ENCODE results near the gene FGF5. TPM values are rescaled to one million over a fixed set of nuclear protein-coding genes. Genes with fewer than 3 reads are reported as not detected.
"Not testable (repeated sequence)": the region's sequence is repeated elsewhere in the genome, so short reads cannot be mapped to it uniquely, and the experiment has no call there.

Gene FGF5
- total and polyA plus RNA-seq, 5 donors, result not detected

- intact Hi-C loops (cut with DNase I), result no loop called here
- H3K4me3 ChIP-seq (ENCODE audit: low read length), result no peak overlapping the region
- H3K4me1 ChIP-seq (ENCODE audit: control insufficient read depth, insufficient read depth, low read length), result no peaks in the 10 kb centered on the region
- no peak for DNase-seq
- no peaks in the 10 kb centered on the region for H3K27me3 ChIP-seq (ENCODE audit: control insufficient read depth, insufficient read depth)
- no peaks in the 10 kb centered on the region for H3K9me3 ChIP-seq (ENCODE audit: control insufficient read depth, low read length)
- 72% methylated on average over 4 of the region's 4 CpGs for WGBS
- no peak for ATAC-seq
- H3K27ac ChIP-seq (ENCODE audit: low read length), result no peak overlapping the region
Measured at GRCh38 chr4:80233390-80233789, 33.1 kb upstream of the FGF5 start.

GRCh38 chr4:80235451-80235850 lies 31.0 kb upstream of the FGF5 start:
- H3K4me1 ChIP-seq (ENCODE audit: control insufficient read depth, insufficient read depth, low read length), result no peaks in the 10 kb centered on the region
- intact Hi-C loops (cut with DNase I), result no loop called here
- 94% methylated on average over 1 of the region's 1 CpG for WGBS
- H3K27me3 ChIP-seq (ENCODE audit: control insufficient read depth, insufficient read depth), result no peaks in the 10 kb centered on the region
- DNase-seq (no peak), ATAC-seq (no peak)
- no peak overlapping the region for H3K4me3 ChIP-seq (ENCODE audit: low read length)
- H3K27ac ChIP-seq (ENCODE audit: low read length), result no peak overlapping the region
- H3K9me3 ChIP-seq (ENCODE audit: control insufficient read depth, low read length), result no peaks in the 10 kb centered on the region

DNA sequence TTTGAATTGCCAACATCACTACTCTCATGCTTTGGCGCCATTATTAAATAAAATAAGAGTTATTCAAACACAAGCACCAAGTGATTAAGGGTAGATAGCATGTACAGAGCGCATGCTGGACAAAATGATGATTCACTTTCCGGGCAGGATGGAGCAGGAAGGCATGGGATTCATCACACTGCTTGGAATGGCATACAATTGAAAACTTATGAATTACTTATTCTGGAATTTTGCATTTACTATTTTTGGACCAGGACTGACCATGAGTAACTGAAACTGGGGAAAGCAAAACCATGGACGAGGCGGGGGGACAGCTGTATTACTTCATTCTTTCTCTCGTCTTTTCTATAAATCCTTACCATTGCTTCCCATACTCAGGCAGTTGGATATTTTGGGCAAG lies 28.5 kb upstream of the FGF5 start:
- Histone ChIP-seq H3K27ac (ENCODE audit: low read length) (no peak overlapping the region), H3K4me1 (ENCODE audit: control insufficient read depth, insufficient read depth, low read length) (no peaks in the 10 kb centered on the region), H3K27me3 (ENCODE audit: control insufficient read depth, insufficient read depth) (no peaks in the 10 kb centered on the region), H3K4me3 (ENCODE audit: low read length) (no peak overlapping the region), H3K9me3 (ENCODE audit: control insufficient read depth, low read length) (no peaks in the 10 kb centered on the region)
- WGBS, result 74% methylated on average over 6 of the region's 6 CpGs
- no peak for DNase-seq
- ATAC-seq, result no peak
- intact Hi-C loops (cut with DNase I), result no loop called here

DNA sequence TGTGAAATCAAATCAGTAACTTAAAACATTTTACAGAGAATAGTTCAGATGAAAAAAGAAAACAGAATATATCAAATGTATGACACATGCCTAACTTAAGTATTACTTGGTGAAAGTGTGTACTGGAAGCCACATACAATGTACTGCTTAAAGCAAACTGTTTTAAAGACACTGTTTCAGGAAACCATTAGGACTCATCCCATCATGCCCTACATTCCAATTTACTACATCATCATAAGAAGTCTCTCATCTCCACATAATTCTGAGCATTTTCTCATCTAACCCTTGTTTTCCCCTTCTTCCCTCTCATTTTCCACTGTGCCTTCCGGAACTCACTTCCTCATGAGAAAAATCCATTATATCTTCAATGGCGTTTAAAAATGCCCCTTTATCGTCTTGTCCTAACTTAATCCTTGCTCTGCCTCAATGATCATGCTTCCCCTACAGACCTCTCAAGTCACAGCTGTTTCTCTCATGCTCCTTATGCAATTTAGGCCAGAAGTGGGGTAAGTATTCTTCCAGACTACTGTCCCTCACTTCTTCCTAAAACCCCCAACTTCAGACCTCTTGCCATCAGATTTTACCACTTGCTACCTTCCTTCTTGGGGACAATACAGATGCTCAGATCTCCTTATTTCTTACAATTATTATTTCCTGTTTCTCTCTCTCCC lies 26.8 kb upstream of the FGF5 start:
- no peaks in the 10 kb centered on the region for H3K4me1 ChIP-seq (ENCODE audit: control insufficient read depth, insufficient read depth, low read length)
- no peak overlapping the region for H3K27ac ChIP-seq (ENCODE audit: low read length)
- H3K9me3 ChIP-seq (ENCODE audit: control insufficient read depth, low read length), result no peaks in the 10 kb centered on the region
- H3K27me3 ChIP-seq (ENCODE audit: control insufficient read depth, insufficient read depth), result no peaks in the 10 kb centered on the region
- 82% methylated on average over 3 of the region's 3 CpGs for WGBS
- no peak for ATAC-seq
- no peak overlapping the region for H3K4me3 ChIP-seq (ENCODE audit: low read length)
- intact Hi-C loops (cut with DNase I), result no loop called here
- DNase-seq, result no peak

DNA sequence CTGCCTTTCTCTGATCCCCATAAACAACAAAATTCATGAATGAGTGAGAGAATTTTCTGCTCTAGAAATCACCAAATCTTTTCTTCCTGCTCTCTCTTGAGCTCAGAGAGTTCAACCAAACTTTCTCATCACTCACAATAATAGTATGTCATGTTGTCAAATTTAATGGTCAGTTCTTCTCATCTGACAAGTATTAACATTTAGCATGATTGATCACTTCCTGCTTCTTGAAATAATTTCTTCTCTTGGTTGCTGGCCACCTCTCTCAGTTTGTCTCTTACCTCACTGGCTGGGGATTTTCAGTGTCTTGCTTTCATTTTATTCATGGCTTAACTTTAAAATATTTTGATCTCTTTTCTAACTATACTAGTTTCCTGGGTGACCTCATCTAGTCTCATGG lies 25.5 kb upstream of the FGF5 start:
- intact Hi-C loops (cut with DNase I), result no loop called here
- H3K4me3 ChIP-seq (ENCODE audit: low read length), result no peak overlapping the region
- H3K27ac ChIP-seq (ENCODE audit: low read length), result no peak overlapping the region
- no peaks in the 10 kb centered on the region for H3K4me1 ChIP-seq (ENCODE audit: control insufficient read depth, insufficient read depth, low read length)
- DNase-seq, result no peak
- H3K27me3 ChIP-seq (ENCODE audit: control insufficient read depth, insufficient read depth), result no peaks in the 10 kb centered on the region
- H3K9me3 ChIP-seq (ENCODE audit: control insufficient read depth, low read length), result no peaks in the 10 kb centered on the region
- ATAC-seq, result no peak

DNA sequence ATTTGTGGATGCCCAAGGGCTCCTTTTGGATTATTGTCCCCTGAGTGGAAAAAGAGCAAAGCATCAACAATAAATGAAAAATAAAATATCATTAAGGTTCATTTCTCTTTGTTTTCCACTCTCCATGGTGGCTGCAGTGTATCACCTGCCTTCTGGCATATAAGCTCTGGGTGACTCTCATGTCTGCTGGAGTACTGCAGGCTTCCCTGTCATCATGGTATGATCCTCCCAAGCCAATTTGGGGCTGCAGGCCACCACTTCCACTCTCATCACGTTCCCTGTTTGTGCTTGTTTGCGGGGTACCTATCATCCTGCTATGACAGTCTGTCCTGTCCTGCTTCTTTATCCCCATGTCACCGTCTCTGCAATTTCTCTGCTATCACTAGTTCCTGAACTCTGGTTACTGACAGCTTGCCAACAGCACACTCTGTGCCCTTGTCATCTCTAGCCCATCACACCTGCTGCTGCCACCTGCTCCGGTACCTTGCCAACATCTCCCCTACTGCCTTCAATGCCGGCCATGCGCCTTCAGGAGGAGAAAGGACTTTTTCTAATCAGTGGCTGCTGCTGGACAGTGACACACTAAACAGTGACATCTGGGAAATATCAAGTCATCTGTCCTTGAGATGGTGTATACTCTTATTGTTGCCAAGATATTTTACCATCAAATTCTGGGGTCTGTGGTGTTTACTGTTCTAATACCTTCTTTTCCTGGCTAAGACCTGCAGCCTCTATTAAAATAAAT lies 23.0 kb upstream of the FGF5 start:
- intact Hi-C loops (cut with DNase I), result no loop called here
- Histone ChIP-seq H3K4me3 (ENCODE audit: low read length) (no peak overlapping the region), H3K27ac (ENCODE audit: low read length) (no peak overlapping the region), H3K9me3 (ENCODE audit: control insufficient read depth, low read length) (no peaks in the 10 kb centered on the region), H3K4me1 (ENCODE audit: control insufficient read depth, insufficient read depth, low read length) (no peaks in the 10 kb centered on the region), H3K27me3 (ENCODE audit: control insufficient read depth, insufficient read depth) (no peaks in the 10 kb centered on the region)
- 38% methylated on average over 6 of the region's 6 CpGs for WGBS
- ATAC-seq (no peak), DNase-seq (no peak)

DNA sequence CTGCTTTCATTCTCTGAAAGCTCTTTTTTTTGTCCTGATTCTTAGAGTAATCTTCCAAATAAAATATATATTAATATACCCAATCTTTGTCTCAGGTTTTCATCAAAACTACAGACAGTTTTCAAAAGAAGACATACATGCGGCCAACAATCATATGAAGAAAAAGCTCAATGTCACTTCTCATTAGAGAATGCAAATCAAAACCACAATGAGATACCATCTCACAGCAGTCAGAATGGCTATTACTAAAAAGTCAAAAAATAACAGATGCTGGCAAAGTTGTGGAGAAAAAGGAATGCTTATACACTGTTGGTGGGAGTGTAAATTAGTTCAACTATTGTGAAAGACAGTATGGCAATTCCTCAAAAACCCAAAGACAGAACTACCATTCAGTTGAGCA lies 19.0 kb upstream of the FGF5 start:
- intact Hi-C loops (cut with DNase I); H3K4me1 ChIP-seq (ENCODE audit: control insufficient read depth, insufficient read depth, low read length); ATAC-seq; H3K27ac ChIP-seq (ENCODE audit: low read length); H3K27me3 ChIP-seq (ENCODE audit: control insufficient read depth, insufficient read depth); H3K4me3 ChIP-seq (ENCODE audit: low read length); DNase-seq; H3K9me3 ChIP-seq (ENCODE audit: control insufficient read depth, low read length): not testable (repeated sequence)
- 97% methylated on average over 1 of the region's 1 CpG for whole genome bisulfite sequencing

DNA sequence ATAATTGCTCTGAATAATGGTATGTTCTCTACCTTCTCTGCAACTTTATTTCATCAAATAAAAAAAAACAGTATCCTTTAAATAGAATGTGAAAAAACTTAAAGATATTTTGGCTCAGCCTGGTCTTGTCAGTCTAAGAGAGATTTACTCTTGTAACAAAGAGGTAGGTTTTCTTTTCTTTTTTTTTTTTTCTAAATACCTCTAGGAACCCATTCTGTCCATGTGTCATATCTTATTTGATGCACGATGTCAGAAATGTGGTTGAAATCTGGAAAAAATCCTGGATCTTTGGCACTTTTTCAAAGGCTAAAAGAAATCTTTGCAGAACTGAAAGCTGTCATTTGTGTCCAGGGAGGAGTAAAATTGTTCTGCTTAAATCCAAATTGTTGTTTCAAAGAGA lies 17.3 kb upstream of the FGF5 start:
- Histone ChIP-seq H3K27ac (ENCODE audit: low read length) (no peak overlapping the region), H3K4me3 (ENCODE audit: low read length) (no peak overlapping the region), H3K27me3 (ENCODE audit: control insufficient read depth, insufficient read depth) (no peaks in the 10 kb centered on the region), H3K9me3 (ENCODE audit: control insufficient read depth, low read length) (no peaks in the 10 kb centered on the region), H3K4me1 (ENCODE audit: control insufficient read depth, insufficient read depth, low read length) (no peaks in the 10 kb centered on the region)
- DNase-seq (no peak), ATAC-seq (no peak)
- intact Hi-C loops (cut with DNase I), result no loop called here
- 44% methylated on average over 1 of the region's 1 CpG for WGBS

DNA sequence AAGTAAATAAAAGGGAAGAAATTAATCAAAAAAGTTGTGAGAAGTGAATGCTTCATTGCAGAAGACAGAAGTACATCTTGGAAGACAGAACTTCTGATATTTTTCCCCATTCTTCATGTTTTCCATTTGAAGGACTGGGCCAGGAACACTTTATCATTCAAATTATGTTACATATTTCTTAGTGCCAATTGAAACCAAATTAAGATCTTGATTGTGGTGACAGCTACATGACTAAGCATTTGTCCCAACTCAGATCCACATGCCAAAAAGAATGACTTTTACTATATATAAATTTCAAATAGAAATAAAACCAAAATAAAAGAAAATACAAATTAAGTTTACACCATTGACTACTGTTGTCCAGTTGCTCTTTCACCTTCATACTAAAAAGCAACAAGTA lies 14.0 kb upstream of the FGF5 start:
- Histone ChIP-seq H3K27me3 (ENCODE audit: control insufficient read depth, insufficient read depth) (peaks cover 2% of the 10 kb centered on the region), H3K9me3 (ENCODE audit: control insufficient read depth, low read length) (no peaks in the 10 kb centered on the region)
- no peak for ATAC-seq

GRCh38 chr4:80252953-80253352 lies 13.5 kb upstream of the FGF5 start:
- Histone ChIP-seq H3K4me1 (ENCODE audit: control insufficient read depth, insufficient read depth, low read length) (no peaks in the 10 kb centered on the region), H3K4me3 (ENCODE audit: low read length) (no peak overlapping the region), H3K27ac (ENCODE audit: low read length) (no peak overlapping the region), H3K27me3 (ENCODE audit: control insufficient read depth, insufficient read depth) (peaks cover 2% of the 10 kb centered on the region), H3K9me3 (ENCODE audit: control insufficient read depth, low read length) (no peaks in the 10 kb centered on the region)
- ATAC-seq (no peak), DNase-seq (no peak)
- intact Hi-C loops (cut with DNase I), result no loop called here

More for the DNA sequence above, 14.0 kb upstream of the FGF5 start:
- Histone ChIP-seq H3K4me1 (ENCODE audit: control insufficient read depth, insufficient read depth, low read length) (no peaks in the 10 kb centered on the region), H3K27ac (ENCODE audit: low read length) (no peak overlapping the region), H3K4me3 (ENCODE audit: low read length) (no peak overlapping the region)
- intact Hi-C loops (cut with DNase I), result no loop called here
- DNase-seq, result no peak

GRCh38 chr4:80253510-80253909 lies 13.0 kb upstream of the FGF5 start:
- ATAC-seq, result no peak
- no peak overlapping the region for H3K4me3 ChIP-seq (ENCODE audit: low read length)
- WGBS, result 40% methylated on average over 4 of the region's 4 CpGs
- no peaks in the 10 kb centered on the region for H3K4me1 ChIP-seq (ENCODE audit: control insufficient read depth, insufficient read depth, low read length)
- intact Hi-C loops (cut with DNase I), result no loop called here
- no peaks in the 10 kb centered on the region for H3K9me3 ChIP-seq (ENCODE audit: control insufficient read depth, low read length)
- H3K27me3 ChIP-seq (ENCODE audit: control insufficient read depth, insufficient read depth), result peaks cover 2% of the 10 kb centered on the region
- H3K27ac ChIP-seq (ENCODE audit: low read length), result no peak overlapping the region
- DNase-seq, result no peak

- Histone ChIP-seq H3K27me3 (ENCODE audit: control insufficient read depth, insufficient read depth) (peaks cover 2% of the 10 kb centered on the region), H3K27ac (ENCODE audit: low read length) (no peak overlapping the region), H3K4me1 (ENCODE audit: control insufficient read depth, insufficient read depth, low read length) (no peaks in the 10 kb centered on the region), H3K9me3 (ENCODE audit: control insufficient read depth, low read length) (no peaks in the 10 kb centered on the region), H3K4me3 (ENCODE audit: low read length) (no peak overlapping the region)
- ATAC-seq, result no peak
- DNase-seq, result no peak
- intact Hi-C loops (cut with DNase I), result no loop called here
- WGBS, result 95% methylated on average over 2 of the region's 2 CpGs
Measured at GRCh38 chr4:80254114-80254513, 12.3 kb upstream of the FGF5 start.
